ENCODE results near the gene PERCC1.

PERCC1 gene

DNA sequence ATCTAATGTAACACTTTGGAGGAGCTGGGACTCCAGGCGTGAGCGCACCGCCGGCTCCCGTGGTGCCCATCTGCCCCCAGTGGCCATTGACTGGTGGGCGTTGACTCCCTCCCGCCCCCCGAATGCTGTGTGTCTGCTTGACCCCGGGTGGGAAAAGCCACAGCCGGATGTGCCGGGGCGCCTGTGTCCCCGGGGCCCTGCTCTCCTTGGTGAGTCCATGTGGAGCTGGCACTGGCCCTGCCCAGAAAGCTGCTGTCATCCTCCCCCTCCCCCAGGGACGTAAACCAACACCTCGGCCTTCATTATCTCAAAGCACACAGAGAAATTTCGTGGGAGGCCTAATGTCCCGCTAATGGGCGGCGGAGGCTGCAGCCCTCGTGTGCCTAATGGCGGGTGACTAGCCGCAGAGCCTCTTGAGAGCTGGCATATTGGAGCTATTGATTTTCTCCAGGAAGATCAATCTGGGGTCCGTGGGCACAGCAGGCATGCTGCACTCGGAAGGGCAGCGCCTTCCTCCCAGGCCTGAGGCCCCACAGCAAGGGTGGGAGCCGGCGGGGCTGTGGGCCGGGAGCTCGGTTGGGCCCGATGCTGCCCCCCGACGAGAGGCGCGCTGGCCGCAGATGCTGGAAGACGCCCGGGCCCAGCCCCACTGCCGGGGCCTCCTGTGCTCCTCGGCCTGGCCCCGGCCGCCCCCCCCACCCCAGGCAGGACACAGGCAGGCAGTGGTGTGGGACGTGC, 4.0 kb upstream of the PERCC1 start:
- H3K4me1 Mint-ChIP-seq: peaks cover 4% of the 10 kb centered on the region
- H3K4me3 Mint-ChIP-seq: no peak overlapping the region
- no peak overlapping the region for H3K27ac Mint-ChIP-seq
- H3K36me3 Mint-ChIP-seq: no peaks in the 10 kb centered on the region
- H3K27me3 Mint-ChIP-seq: no peaks in the 10 kb centered on the region
- no peaks in the 10 kb centered on the region for H3K9me3 Mint-ChIP-seq

DNA sequence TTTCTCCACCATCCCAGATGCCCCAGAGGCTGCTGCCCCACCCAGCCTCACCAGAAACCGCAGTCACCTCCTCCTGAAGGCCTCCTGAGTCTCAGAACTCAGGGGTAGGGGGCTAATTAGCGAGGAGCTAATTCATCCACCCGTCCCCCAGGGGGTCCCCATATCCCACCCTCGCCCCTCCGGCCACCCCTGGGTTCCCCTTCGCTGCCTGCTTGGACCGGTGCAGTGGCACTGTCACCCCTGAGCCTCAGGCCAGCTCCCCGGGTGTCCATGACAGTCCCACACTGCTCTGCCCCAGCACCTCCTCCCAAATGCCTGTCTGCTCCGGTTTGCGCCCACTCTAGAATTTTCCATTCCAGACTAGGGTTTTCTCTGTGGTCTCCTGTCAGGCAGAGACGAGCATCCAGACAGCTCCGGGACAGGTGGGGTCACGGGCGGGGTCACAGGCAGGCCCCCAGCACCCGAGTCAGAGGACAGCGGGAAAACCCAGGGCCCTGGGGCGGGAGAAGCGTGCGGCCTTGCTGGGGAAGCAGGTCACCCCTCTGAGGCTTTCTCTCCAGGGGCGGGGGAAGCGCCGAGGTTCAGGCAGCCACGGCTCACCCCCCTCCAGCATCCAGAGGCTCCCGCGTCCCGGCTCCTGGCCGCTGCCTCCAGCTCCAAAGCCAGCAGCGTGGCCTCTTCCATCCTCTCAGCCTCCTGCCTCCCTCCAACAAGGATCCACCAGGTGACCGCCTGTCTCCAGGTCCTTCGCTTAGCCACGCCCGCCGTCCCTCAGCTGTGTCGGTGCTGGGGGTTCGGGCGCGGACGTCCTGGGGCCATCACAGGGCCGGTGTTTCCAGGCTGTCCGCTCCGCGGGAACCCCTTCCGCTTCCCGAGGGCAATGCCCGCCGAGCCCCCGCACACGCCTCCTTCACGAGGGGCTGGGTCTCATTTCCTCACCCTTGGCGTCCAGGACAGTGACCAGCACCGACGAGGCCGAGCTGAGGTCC, 3.1 kb upstream of the PERCC1 start:
- Mint-ChIP-seq H3K4me3 (no peak overlapping the region), H3K4me1 (no peaks in the 10 kb centered on the region), H3K27ac (no peak overlapping the region), H3K9me3 (no peaks in the 10 kb centered on the region), H3K27me3 (no peaks in the 10 kb centered on the region), H3K36me3 (no peaks in the 10 kb centered on the region)

- Mint-ChIP-seq H3K36me3 (no peaks in the 10 kb centered on the region), H3K27ac (no peak overlapping the region), H3K9me3 (no peaks in the 10 kb centered on the region), H3K27me3 (no peaks in the 10 kb centered on the region), H3K4me3 (no peak overlapping the region), H3K4me1 (no peaks in the 10 kb centered on the region)
These were observed 2.4 kb upstream of the PERCC1 start for GRCh38 chr16:1428511-1428910.

- no peaks in the 10 kb centered on the region for H3K4me1 Mint-ChIP-seq
- no peaks in the 10 kb centered on the region for H3K36me3 Mint-ChIP-seq
- H3K27me3 Mint-ChIP-seq: no peaks in the 10 kb centered on the region
- H3K4me3 Mint-ChIP-seq: no peak overlapping the region
- H3K27ac Mint-ChIP-seq: no peak overlapping the region
- H3K9me3 Mint-ChIP-seq: no peaks in the 10 kb centered on the region
These were observed 1.9 kb upstream of the PERCC1 start for GRCh38 chr16:1429012-1429411.

DNA sequence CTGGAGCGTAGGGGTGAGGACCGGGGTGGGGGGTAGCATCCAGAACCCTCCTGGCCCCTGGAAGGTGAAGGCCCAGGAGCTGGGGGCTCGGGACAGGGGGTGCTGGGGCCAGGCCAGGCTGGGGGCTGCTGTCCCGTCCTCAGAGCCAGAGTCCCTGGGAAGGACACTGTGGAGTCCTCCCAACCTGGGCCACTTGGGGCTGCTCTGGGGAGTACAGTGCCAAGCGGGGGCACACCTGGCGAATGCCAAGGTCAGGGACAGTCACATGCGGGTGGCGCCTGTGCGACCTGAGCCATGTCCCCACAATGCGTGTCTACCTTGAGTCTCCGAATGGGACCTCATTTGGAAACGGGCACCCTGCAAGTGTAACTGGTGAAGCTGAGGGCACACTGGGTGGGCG, 1.2 kb upstream of the PERCC1 start:
- no peak overlapping the region for H3K27ac Mint-ChIP-seq
- no peaks in the 10 kb centered on the region for H3K36me3 Mint-ChIP-seq
- H3K4me1 Mint-ChIP-seq: no peaks in the 10 kb centered on the region
- H3K4me3 Mint-ChIP-seq: no peak overlapping the region
- H3K9me3 Mint-ChIP-seq: no peaks in the 10 kb centered on the region
- H3K27me3 Mint-ChIP-seq: no peaks in the 10 kb centered on the region

DNA sequence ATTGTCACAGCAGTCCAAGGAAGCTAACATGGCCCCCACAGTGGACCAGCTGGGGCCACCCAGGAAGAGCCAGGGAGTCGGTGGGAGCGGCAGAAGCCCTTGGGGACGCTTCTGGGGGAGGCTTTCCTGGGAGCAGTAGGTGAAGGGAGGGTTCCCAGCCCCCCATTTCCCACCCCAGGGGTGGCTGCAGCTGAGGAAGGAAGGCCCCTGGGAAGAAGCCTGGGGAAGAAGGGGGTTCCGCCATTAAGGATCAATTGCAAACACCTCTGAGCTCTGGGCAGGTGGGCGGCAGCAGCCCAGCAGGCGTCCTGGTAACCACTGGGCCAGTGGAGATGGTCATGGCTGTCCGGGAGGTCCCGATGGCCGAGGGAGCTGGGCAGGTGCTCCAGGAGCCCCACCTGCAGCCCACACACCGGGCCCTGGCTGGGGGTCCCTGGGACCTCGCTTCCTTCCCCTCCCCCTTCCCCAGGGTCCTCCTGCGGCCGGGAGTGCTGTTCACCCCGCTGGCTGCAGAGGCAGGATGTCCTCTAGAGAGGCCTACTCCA, 592 bp upstream of the PERCC1 start:
- Mint-ChIP-seq H3K27me3 (no peaks in the 10 kb centered on the region), H3K9me3 (no peaks in the 10 kb centered on the region), H3K36me3 (no peaks in the 10 kb centered on the region), H3K4me3 (no peak overlapping the region), H3K27ac (no peak overlapping the region), H3K4me1 (no peaks in the 10 kb centered on the region)

GRCh38 chr16:1431497-1432270, 806 bp downstream of the PERCC1 start:
- Mint-ChIP-seq H3K9me3 (no peaks in the 10 kb centered on the region), H3K27me3 (no peaks in the 10 kb centered on the region), H3K27ac (peak overlapping the region; percentile 23), H3K4me1 (no peaks in the 10 kb centered on the region), H3K36me3 (no peaks in the 10 kb centered on the region), H3K4me3 (peak overlapping the region; percentile 23)

- H3K27me3 Mint-ChIP-seq: no peaks in the 10 kb centered on the region
- no peaks in the 10 kb centered on the region for H3K9me3 Mint-ChIP-seq
- H3K4me3 Mint-ChIP-seq: peak overlapping the region; percentile 23
- H3K4me1 Mint-ChIP-seq: no peaks in the 10 kb centered on the region
- H3K27ac Mint-ChIP-seq: no peak overlapping the region
- H3K36me3 Mint-ChIP-seq: no peaks in the 10 kb centered on the region
These were observed 1.7 kb downstream of the PERCC1 start for GRCh38 chr16:1432388-1433262.

GRCh38 chr16:1433263-1433560, 2.3 kb downstream of the PERCC1 start:
- no peaks in the 10 kb centered on the region for H3K36me3 Mint-ChIP-seq
- no peak overlapping the region for H3K27ac Mint-ChIP-seq
- H3K27me3 Mint-ChIP-seq: no peaks in the 10 kb centered on the region
- H3K4me1 Mint-ChIP-seq: no peaks in the 10 kb centered on the region
- H3K9me3 Mint-ChIP-seq: no peaks in the 10 kb centered on the region
- H3K4me3 Mint-ChIP-seq: no peak overlapping the region

- Mint-ChIP-seq H3K27ac (no peak overlapping the region), H3K4me1 (no peaks in the 10 kb centered on the region), H3K27me3 (no peaks in the 10 kb centered on the region), H3K9me3 (no peaks in the 10 kb centered on the region), H3K36me3 (no peaks in the 10 kb centered on the region), H3K4me3 (no peak overlapping the region)
These were observed 2.9 kb downstream of the PERCC1 start for GRCh38 chr16:1433756-1434155.

DNA sequence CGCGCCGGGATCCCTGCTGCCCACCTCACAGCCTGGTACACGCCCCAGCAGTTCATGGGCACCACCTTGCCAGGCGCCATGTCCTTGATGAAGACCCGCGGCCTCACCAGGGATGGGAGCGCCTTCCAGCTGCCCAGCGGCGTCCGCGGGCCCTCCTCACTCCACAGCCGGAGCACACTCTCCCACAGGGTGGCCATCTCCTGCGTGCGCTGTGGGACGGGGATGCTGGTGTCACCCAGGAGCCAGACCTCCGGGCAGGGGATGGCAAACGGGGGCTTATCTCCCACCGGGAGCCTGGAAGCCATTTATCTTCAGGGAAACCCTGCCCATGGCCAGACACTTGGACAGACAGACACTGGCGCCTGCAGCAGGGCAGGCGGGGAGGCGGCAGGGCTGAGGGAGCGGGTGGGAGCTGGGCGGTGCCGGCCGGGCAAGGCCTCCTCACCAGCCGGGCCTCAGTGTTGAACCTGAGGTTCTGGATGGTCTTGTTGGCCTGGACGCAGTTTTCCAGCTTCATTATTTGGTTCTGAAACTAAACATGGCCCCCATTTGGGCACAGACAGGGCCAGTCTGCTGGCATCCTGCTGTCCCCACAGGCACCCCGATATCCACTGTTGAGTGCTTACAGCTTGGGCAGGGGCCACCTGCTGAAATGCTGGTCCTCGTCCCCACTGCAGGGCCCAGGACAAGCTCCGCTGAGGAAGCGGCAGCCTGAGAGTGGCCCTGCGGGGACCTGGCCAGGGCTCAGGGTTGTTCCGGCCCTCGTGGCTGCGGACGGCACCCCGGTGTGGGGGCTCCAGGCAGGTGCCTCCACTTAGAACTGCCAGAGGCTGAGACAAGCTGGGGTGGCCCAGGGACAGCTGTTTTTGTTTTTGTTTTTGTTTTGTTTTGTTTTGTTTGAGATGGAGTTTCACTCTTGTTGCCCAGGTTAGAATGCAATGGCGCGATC, 4.0 kb downstream of the PERCC1 start:
- Mint-ChIP-seq H3K4me3 (no peak overlapping the region), H3K9me3 (no peaks in the 10 kb centered on the region), H3K36me3 (no peaks in the 10 kb centered on the region), H3K27ac (no peak overlapping the region), H3K4me1 (no peaks in the 10 kb centered on the region), H3K27me3 (no peaks in the 10 kb centered on the region)

- H3K27ac Mint-ChIP-seq: no peak overlapping the region
- no peaks in the 10 kb centered on the region for H3K4me1 Mint-ChIP-seq
- H3K9me3 Mint-ChIP-seq: no peaks in the 10 kb centered on the region
- no peaks in the 10 kb centered on the region for H3K36me3 Mint-ChIP-seq
- no peaks in the 10 kb centered on the region for H3K27me3 Mint-ChIP-seq
- no peak overlapping the region for H3K4me3 Mint-ChIP-seq
These were observed 5.2 kb downstream of the PERCC1 start for GRCh38 chr16:1435921-1436697.

DNA sequence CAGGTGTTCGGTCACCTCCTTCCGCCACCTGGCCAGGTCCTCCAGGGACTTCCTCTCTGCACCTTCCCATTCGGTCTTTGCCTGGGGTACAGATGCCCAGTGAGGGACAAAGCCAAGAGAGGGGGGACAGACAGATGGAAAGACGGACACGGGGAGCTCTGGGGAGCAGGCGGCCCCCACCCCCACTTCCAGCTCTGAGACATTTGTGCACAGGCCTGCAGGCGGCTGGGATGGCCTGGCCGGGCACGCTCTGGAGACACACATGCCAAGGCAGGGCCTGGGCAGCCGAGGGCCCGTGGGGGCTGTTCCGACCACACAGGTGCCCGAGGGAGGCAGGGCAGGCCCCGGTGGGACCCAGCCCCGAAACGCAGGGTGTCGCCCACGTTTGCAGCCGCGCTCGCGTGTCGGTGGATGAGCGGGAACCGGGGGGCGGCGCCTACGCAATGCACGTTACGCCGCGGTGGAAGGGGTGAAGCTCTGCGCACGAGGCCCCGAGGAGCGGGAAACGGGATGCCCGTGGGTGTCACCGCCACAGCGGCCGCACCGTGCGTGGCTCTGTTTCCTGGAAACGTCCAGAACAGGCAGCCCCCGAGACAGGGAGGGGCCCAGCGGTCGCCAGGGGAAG, 6.0 kb downstream of the PERCC1 start:
- no peaks in the 10 kb centered on the region for H3K9me3 Mint-ChIP-seq
- no peaks in the 10 kb centered on the region for H3K4me1 Mint-ChIP-seq
- H3K27ac Mint-ChIP-seq: no peak overlapping the region
- no peaks in the 10 kb centered on the region for H3K27me3 Mint-ChIP-seq
- no peaks in the 10 kb centered on the region for H3K36me3 Mint-ChIP-seq
- H3K4me3 Mint-ChIP-seq: no peak overlapping the region

All from activated naive CD4-positive, alpha-beta T cell treated with anti-CD3 and anti-CD28 coated beads, Interleukin-2, amount 50 U/mL, for 24 hours (primary cell).